Stimulated activated CD8-positive, alpha-beta memory T cell treated with anti-CD3 and anti-CD28 coated beads, Interleukin-15, amount 100 ng/mL, for 1 hour (primary cell): ENCODE data around the gene ASTN1.

ENCODE experiments used
- DNase-seq: peaks from one replicate; pipeline ENCODE4 v3.0.0-alpha.2; 2020; ENCODE audit warnings: low read depth

The ASTN1 gene

DNA sequence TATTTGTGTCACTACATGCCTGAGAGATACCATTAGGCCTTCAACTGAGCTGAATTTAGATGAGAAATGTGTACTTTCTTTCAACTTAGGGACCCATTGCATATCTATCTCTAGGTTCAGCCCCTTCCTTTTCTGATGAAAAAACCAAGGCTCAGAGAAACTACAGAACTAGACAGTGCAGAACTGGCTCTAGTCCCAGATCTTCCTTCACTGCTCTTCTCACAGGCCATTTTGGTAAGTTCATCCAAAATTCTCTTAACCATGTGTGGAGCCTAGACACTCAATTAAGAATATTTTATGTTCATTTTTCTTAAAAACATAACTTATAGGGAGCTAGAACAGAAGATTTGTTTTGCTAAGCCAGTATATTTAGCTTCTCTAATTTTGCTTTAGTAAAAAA lies 128.9 kb downstream of the ASTN1 start:
- DNase-seq: no peak

GRCh38 chr1:177033628-177034027 lies 130.9 kb downstream of the ASTN1 start:
- DNase-seq: no peak

GRCh38 chr1:177032434-177032833 lies 132.1 kb downstream of the ASTN1 start:
- DNase-seq: no peak

DNA sequence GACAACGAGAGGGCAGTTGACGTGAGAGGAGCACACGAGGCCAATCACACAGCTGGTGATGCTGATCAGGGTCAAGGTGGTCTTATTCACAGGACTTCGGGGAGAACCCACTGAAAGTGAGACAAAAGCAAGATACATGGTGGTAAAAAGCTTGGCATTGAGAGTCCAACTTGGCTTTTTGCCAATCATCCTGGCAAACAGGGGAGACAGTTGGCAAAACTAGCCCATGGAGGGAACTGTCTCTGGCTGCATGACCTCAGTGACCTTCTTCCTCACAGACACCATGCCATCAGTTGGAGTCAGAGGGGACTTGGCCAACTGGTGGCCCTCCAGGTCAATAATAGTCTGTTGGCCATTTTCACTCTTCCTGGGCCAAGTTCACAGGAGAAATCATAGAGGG lies 139.9 kb downstream of the ASTN1 start:
- DNase-seq: no peak

- DNase-seq: no peak
These were observed 140.8 kb downstream of the ASTN1 start for GRCh38 chr1:177023726-177024125.

GRCh38 chr1:177023249-177023648 lies 141.3 kb downstream of the ASTN1 start:
- DNase-seq: no peak

DNA sequence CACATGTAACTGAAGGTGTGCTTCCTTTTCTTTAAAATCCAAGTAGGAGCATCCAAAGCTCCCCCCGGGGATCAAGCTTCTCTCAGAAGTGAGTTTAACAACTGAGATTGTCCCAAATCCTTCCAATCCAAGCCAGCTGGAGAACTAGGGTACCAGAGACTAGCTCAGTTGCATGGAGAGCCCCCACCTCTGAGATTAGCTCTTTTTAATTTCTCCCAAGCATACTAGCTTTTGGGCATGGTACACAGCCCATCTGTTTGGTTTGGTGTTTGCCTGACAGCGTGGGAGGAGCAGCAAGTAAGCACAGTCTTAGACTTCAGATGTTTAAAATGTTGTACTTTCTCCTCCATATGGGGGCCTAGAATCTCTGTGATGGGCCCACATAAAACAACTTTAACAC lies 142.8 kb downstream of the ASTN1 start:
- no peak for DNase-seq

GRCh38 chr1:177020851-177021589 lies 143.5 kb downstream of the ASTN1 start:
- DNase-seq: no peak

- DNase-seq: no peak
These were observed 147.1 kb downstream of the ASTN1 start for GRCh38 chr1:177017287-177017852.

- no peak for DNase-seq
These were observed 150.2 kb downstream of the ASTN1 start for GRCh38 chr1:177014325-177014724.

DNA sequence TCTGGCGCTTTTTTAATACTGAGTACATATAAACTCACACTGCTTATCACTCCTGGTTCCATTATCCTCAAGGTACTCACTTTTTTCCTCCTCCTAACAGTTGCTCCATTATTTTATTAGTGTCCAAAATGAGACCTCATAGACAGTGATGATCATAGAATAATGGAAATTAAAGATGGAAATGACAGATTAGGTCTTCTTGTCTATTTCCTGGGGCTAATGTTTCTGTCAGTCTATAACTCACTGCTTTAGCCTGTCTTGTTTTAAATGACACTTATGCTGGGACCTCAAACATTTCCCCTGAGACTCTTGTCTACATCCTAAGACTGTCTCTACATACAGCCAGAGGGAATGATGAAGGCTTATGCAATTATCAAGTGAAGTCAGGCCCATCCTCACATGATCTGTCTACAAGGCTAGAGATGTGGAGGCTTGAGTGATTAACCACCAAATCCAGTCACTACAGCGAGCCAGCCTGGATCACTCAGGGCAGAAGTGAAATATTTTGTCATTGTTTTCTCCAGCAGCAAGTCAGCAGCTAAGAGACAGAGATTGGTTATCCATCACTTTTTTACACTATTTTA lies 152.1 kb downstream of the ASTN1 start:
- no peak for DNase-seq

DNA sequence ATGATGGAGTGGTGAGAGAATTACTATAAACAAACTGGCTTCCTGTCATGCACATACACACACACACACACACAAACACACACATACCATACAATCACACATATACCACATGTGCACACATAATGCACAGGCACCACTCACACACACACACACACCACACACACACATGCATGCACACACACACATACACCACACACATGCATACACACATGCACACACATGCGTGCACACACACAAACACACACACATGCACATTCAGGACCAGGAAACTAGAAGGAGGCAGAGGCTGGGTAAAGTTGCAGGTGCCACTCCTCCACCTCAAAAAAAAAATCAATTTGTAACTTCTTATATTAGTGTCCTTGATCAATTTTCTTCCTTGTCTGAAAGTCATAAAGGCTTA lies 153.0 kb downstream of the ASTN1 start:
- no peak for DNase-seq

DNA sequence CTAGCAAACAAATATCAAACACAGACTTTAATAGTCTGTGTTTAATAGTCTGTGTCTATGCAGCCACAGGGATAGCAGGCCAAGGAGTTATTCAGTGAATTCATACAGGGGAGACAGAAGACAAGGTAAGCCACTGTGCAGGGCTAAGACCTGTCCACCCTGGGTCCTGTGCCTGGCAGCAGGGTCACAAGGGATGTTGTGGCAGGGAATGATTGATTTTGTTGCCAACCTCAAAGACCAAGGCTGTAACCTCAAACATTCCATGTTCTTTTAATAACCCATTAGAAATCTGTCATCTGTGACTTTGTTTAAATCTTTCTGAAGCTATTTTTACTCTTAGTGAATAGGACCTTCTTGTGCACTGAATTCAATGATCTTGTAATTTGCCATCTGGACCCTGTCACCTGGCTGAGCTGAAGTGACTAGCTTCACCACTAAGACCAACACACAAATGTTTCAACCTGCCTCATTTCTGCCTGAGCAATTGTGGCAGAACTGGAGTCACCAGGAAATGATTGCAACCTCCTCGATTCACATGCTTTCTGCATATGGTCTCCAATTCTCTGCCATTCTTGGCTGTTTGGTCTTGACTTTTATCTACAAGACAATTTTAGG lies 154.2 kb downstream of the ASTN1 start:
- DNase-seq: no peak

DNA sequence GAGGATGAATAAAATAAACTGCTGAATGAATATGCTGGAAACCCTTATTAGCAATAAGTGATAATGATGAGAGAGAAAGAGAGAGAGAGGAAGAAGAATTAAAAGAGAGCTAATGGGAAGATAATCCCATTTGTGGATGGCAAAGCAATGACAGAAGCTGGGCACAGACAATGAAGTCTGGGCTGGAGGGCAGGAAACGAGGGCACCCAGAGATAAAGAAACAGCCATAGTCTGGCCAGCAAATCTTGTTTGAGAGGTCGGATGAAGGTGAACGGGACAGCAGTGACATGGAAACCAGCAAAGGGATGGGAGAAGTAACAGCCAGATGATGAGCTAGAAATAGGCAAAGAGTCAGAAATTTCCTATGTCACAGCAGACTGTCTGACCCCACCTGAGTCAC lies 155.9 kb downstream of the ASTN1 start:
- no peak for DNase-seq

DNA sequence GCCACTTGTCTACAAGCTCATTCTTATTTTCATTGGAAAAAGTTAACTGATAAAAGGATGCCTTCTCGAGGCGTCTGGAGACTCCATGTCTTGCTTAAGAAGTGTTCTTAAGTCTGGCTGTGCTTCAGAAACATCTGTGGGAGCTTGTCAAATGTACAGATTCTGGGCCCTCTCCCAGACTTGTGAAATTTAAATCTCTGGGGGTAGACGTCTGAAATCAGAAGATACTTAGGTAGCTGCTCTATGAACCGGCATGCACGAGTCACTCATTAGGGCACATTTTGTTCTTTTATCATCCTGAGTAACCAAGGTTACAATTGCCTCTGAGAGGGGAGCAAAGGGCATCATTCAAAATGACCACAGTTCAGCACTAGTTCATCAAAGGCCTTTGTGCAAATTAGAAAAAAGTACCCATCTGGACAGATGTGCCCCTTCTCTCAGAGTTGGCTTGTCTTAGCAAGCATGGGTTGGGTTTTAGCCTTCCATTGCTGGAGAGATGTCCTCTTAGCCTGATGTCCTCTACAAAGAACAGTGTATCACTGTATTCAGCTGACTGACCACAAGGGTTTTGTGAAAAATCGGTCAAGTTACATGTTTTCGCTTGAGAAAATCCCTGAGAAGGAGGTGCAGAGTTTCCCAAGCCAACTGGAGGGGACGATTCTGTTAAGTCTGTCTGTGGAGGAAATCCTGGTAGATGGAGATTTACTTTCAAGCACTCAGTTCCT lies 156.9 kb downstream of the ASTN1 start:
- no peak for DNase-seq

- DNase-seq: no peak
These were observed 161.6 kb downstream of the ASTN1 start for GRCh38 chr1:177002891-177003290.

DNA sequence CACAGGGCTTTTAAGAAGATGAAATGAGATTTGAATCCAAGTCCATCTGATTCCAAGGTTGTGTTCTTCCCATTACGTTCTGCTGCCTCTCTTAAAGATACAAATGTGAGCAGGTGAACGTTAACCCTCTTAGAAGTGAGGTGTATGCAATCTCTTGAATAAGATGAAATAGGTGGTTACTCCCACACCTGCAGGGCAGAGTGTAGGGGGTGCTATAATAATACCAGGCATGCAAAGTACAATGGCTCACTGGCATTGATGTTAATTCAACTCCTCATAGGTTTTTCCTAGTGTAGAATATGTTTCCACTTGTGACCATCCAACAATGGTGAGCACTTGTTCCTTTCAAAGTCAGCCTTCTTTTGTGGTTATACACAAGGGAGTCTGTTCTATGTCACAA lies 163.0 kb downstream of the ASTN1 start:
- DNase-seq: no peak

DNA sequence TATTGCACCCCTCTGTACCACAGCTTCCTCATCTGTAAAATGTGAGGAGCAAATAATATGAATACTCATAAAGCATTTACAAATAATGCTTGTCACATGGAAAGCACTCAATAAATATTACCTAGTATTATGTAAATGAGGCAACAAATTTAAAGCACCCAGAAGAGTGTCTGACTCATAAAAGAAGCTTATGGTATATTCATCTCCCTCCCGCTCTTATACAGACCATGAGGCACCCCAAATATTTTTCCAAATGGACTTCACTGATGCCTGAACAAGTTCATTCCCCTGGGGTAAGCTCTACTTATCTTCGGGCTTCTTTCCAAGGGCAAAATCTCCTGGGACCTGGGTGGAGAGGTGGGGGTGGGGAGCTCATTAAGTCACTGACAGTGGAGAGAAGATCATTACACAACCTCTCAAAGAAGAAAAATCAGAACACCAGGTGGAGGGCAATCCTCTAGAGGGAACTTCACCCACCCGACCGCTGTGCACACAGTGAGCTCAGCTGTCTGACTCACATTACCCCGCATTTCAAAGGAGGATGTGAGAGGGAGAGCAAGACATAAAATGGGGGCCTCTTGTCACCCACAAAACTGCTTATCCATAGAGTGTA lies 166.2 kb downstream of the ASTN1 start:
- no peak for DNase-seq

DNA sequence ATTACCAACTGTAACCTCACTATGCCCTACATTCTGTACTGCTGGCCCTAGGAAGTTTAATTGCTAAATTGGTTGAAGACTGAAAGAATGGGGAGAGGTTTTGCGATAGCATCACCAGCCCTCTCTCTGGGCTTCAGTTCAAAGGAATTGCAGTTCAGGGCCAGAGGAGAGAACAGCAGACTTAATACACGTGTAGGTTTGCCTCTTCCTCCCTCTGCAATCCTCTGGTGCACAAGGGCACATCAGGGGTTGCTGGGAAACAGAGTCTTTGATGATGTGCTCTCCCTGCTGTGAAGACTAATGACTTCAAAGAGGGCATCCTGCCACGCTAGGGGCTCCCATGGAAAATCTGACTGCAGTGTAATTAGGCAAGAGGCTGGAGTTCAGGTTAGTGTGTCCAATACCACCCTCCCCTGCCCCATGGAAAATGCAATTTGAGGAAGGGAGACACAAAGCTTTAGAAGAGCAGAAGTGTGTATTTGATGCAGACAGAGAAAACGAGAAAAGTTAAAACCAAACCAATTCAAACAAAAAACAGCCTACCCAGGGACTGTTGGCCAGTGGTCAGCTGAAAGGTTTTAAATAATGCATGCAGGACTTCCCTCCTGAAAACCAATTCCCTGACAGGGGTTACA lies 167.9 kb downstream of the ASTN1 start:
- DNase-seq: no peak

GRCh38 chr1:176994931-176995596 lies 169.4 kb downstream of the ASTN1 start:
- no peak for DNase-seq

DNA sequence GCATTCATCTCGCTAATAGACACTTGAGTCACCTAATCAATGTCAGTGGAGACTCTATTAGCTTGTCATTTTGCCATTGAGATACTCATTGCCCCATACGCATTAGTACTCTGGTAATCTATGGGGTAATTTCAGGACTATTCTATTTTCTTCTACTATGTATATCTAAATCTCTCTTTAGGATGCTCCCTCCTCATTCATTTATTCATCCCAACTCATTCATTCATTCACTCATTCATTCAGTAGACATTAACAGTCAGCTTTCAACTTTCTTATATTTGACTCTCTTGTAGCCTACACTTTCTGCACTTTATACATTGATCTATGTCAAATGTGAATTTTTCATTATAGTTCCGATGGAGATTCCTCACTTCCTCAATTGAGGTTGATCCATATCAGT lies 170.9 kb downstream of the ASTN1 start:
- no peak for DNase-seq
